Parietal lobe (tissue), 1 donor: ENCODE data around the gene TBCD. TPM values are rescaled to one million over a fixed set of nuclear protein-coding genes. Genes with fewer than 3 reads are reported as not detected.

ENCODE experiments used
- total RNA-seq: library from RNA; depleted of rRNA; stranded (reverse); fragments of >200 nt; gene quantifications from one replicate; pipeline ENCODE4 v1.2.3, GENCODE V29; 2014

The TBCD gene
- 110 TPM for total RNA-seq

DNA sequence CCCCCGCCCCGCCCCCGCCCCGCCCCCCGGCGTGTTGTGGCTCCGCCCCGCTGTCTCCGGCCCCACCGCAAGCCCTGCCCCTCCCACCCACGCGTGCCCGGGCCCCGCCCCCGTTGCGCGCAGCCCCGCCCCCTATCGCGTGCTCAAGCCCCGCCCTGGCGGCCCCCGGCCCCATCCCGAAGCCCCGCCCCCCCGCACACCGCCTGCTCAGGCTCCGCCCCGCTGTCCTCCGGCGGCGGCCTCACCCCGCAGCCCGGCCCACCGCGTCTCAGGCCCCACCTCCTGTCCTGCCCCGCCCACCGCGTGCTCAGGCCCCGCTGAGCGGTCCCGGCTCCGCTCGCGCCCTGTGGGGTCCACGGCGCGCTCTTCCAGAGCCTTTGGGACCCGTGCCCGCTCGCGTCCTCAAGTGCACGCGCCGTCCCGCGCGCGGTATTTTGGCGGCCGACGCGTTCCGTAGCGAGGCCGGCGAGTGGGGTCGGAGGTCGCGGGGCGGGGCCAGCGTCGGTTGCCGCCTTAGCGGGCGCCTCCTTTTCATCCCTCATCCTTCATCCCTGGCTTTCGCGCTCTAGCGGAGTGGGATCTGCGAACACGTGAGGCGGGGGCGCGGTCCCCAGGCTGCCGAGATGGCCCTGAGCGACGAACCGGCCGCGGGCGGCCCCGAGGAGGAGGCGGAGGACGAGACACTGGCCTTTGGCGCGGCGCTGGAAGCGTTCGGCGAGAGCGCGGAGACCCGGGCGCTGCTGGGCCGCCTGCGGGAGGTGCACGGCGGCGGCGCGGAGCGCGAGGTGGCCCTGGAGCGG is at the start of gene TBCD:
TBCD (plus strand) TSS at position 495 of the 800 bp plus-strand sequence; CDS start at position 624, 129 bp downstream.

DNA sequence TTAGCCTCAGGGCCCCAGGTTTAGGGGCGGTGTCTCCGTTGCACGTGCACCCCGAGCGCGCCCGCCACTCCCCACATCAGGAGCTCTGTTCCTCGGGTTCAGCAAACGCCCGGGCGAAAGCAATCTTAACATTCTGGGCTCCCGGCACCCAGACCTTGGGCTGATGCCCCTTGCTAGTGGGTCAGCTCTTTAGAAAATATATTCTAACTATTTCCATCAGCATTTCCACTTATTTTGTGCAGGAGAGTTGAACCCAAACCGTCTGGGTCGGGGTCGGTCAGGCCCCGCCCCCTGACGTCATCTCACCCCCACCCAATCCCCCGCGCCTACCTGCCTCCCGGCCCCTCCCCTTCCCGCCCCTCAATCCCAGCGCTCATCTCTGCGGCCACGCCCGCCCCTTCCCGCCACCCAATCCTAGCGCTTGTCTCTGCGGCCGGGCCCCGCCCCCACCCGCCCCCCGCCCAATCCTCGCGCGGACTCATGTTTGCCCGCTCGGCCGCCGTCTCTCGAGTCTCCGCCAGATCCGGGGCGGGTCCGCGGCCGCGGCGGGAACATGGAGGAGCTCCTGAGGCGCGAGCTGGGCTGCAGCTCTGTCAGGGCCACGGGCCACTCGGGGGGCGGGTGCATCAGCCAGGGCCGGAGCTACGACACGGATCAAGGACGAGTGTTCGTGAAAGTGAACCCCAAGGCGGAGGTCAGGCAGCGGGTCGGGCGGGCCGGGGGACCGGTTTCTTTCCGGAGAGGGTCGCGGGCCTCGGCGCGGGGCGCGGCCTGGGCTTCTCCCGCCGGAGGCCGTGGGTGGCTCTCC is 35.5 kb upstream of the TBCD start, which contains the start of gene FN3KRP:
FN3KRP (plus strand) TSS at position 504 of the 808 bp plus-strand sequence; CDS start at position 554, 50 bp downstream.

DNA sequence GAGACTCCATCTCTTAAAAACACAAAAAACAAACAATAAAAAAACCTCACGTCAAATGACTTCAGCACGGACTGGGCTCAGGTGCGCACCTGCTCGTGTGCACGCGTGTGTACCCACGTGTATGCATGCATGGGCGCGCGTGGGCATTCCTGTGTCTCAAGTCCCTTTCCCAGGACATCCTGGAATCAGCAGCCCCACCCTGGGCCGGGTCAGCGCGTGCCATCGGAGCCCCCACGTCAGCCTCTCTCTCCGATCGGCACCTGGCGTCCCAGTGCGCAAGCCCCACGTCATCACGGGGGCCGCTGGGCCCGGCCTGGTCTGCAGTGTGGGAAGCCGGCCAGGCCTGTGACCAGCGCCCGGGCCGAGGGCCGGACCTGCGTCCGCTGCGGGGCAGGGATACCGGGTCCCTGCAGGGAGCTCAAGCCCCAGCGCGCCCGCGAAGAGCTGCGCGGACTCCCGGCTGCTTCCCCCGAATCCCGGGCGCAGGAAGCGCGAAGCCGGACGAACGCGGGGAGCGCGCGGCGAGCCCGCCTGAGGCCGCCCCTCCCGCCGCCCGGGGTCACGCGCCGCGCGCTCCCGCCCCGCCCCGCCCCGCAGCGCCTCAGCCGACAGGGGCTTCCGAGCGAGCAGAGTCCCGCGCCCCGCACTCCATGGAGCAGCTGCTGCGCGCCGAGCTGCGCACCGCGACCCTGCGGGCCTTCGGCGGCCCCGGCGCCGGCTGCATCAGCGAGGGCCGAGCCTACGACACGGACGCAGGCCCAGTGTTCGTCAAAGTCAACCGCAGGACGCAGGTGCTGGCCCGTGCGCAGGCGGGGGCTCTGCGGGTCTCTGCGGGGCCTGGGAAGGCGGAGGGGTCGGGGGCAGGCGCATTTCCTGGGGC is 16.6 kb upstream of the TBCD start, which contains the start of gene FN3K:
FN3K (plus strand) TSS at position 629 of the 880 bp plus-strand sequence; CDS start at position 651, 22 bp downstream.

DNA sequence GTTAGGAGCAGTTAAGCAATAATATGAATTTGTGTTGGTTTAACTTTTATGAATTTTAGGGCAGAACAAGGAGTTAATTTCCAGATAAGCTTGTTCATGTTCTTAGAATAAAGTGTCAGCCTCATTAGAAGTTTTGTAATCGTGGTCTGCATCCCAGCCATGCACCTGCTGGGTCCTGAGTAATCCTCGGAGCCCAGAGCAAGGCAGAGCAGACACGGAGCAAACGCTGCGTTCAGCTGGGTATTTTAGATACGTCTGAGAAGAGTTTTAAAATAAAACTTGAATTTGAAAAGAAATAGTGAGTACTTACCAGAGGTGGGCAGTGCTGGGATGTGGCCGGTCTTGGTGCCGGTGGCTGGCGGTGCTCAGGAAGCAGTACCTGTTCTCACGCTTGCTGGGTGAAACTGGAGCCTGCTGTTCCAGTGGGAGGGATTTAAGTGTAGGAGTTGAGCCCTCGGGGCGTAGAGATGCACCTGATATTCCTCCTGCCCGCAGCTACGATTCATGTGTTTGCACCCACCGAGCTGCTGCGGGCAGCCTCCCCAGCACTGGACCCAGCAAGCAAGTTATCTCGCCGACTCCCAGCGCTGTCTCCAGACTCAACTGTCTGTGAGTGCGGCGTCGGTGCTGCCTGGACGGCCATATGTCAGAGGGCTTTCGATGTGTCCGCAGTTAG is 87.9 kb downstream of the TBCD start, which contains the start of gene ZNF750:
ZNF750 (minus strand) TSS at position 406 of the 676 bp plus-strand sequence. CDS start 7,568 bp downstream, outside the sequence.

Other genes starting within 250 kb of the TBCD start
- gene FOXK2, start 232.3 kb upstream of the TBCD start, total RNA-seq, result 64.5 TPM
- gene WDR45B, start 103.6 kb upstream of the TBCD start, total RNA-seq, result 57.9 TPM
- gene RAB40B, start 53.4 kb upstream of the TBCD start, total RNA-seq, result 16.3 TPM
- gene FN3KRP, start 35.4 kb upstream of the TBCD start, total RNA-seq, result 22.5 TPM
- gene FN3K, start 16.4 kb upstream of the TBCD start, total RNA-seq, result 25.0 TPM
- gene ZNF750, start 88.0 kb downstream of the TBCD start, total RNA-seq, result not detected